ENCODE data around the gene GPR55.

DNA sequence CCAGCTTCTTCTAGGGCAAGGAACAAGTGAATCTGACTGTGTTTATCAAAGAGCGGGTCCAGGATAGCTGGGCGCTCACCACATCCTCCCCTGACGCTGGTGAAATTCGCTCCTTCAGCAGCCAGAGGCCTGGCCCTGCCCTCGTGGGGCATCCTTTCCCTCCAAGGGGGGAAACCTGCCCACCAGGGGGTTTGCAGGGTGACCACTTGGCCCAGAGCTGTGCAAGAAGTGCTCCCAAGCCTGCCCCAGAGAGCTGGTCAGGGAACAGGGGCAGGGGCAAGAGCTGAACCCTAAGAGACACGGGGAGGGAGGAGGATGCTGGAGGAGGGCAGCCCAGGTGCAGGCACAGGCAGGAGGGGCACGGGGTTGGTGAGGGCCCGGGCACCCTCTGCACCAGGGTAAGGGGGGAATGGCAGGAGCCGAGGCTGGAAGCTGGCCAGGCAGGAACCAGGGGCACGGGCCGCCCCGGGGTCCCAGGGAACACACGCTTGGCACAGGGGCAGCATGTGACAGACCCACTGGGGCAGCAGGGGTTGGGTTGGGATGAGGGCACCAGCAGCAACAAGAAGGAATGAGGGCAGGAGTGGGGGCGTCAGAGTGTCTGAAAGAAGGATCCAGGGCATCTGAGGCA is 2.8 kb upstream of the GPR55 start:
- TF ChIP-seq, protein P1, sequence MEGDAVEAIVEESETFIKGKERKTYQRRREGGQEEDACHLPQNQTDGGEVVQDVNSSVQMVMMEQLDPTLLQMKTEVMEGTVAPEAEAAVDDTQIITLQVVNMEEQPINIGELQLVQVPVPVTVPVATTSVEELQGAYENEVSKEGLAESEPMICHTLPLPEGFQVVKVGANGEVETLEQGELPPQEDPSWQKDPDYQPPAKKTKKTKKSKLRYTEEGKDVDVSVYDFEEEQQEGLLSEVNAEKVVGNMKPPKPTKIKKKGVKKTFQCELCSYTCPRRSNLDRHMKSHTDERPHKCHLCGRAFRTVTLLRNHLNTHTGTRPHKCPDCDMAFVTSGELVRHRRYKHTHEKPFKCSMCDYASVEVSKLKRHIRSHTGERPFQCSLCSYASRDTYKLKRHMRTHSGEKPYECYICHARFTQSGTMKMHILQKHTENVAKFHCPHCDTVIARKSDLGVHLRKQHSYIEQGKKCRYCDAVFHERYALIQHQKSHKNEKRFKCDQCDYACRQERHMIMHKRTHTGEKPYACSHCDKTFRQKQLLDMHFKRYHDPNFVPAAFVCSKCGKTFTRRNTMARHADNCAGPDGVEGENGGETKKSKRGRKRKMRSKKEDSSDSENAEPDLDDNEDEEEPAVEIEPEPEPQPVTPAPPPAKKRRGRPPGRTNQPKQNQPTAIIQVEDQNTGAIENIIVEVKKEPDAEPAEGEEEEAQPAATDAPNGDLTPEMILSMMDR (conservative IDR thresholded peaks at IDR 0.05): no peak
- TF ChIP-seq ZFX (IDR thresholded peaks at IDR 0.05): no peak

All from C4-2B (cell line).